A549 (cell line): ENCODE results near the gene MAFG. TPM values are rescaled to one million over a fixed set of nuclear protein-coding genes. Genes with fewer than 3 reads are reported as not detected.

ENCODE experiments used
- ATAC-seq, 2 experiments: fragments of 200-7000 bp in 1 of 2; fragments of >200 bp in 1 of 2; cut with Nextera tagmentation in 1 of 2; cut with Tn5 transposase in 1 of 2; 3 replicates each; pipeline versions ENCODE4 v1.8.0 to v1.9.1; 2018 to 2020; ENCODE audit warnings: mild to moderate bottlenecking in 1 of 2, moderate library complexity in 1 of 2
- CTCF ChIA-PET: fragments of 300-600 bp; sonication (Branson Sonifier 250); formaldehyde crosslinking; extraction: SDS; loops from one replicate; lab custom pipeline; 2021; ENCODE audit warnings: antibody characterized with exemption, inconsistent platforms; lab: Yijun Ruan, JAX
- POLR2A ChIA-PET: fragments of 350-600 bp; formaldehyde crosslinking; extraction: SDS; loops from one replicate; lab custom pipeline; 2021; ENCODE audit warnings: antibody characterized with exemption, inconsistent platforms; lab: Yijun Ruan, JAX
- DNase-seq, 2 experiments: peaks; one replicate each; pipeline versions ENCODE4 v3.0.0 to v3.0.0-alpha.2; 2011 to 2016; ENCODE audit warnings: low read depth in 1 of 2, low spot score in 1 of 2
- FAIRE-seq: peaks from 2 replicates; lab custom pipeline; 2011; peaks lifted over from hg19 to GRCh38; lab: Jason Lieb, UNC
- H3K27ac ChIP-seq, 2 experiments: fragments of >200 bp; sonication (Bioruptor Twin); formaldehyde crosslinking; 3 replicates each; pipeline ENCODE4 v1.5.1; 2016 to 2017
- H3K4me1 ChIP-seq: fragments of >200 bp; sonication (Bioruptor Twin); formaldehyde crosslinking; 3 replicates; pipeline ENCODE4 v1.6.1; 2016
- H3K4me2 ChIP-seq: fragments of >200 bp; sonication (Bioruptor Twin); formaldehyde crosslinking; 3 replicates; pipeline ENCODE4 v1.6.1; 2016
- H3K4me3 ChIP-seq: fragments of >200 bp; sonication (Bioruptor Twin); formaldehyde crosslinking; 3 replicates; pipeline ENCODE4 v1.5.1; 2016
- H3K9me3 ChIP-seq: fragments of >200 bp; sonication (Bioruptor Twin); formaldehyde crosslinking; 3 replicates; pipeline ENCODE4 v1.6.1; 2016
- BHLHE40 ChIP-seq: IDR thresholded peaks from 2 replicates; pipeline ENCODE4 v1.6.1; 2012; ENCODE audit warnings: low read depth, low read length, inconsistent platforms
- CHD4 ChIP-seq: fragments of 200-600 bp; sonication (generic); IDR thresholded peaks from 2 replicates; pipeline ENCODE4 v1.6.1; 2016; ENCODE audit warnings: antibody characterized with exemption, mild to moderate bottlenecking, borderline replicate concordance
- HEYL ChIP-seq: fragments of 250-450 bp; sonication (Bioruptor Pico); IDR thresholded peaks from 2 replicates; pipeline ENCODE4 v1.8.0; 2021; ENCODE audit warnings: mild to moderate bottlenecking, moderate library complexity
- JUN ChIP-seq, 2 experiments: fragments of >200 bp; sonication (Bioruptor Twin); formaldehyde crosslinking; IDR thresholded peaks; 2 replicates in 1 of 2; 3 replicates in 1 of 2; pipeline ENCODE4 v1.6.1; 2016 to 2017
- KDM1A ChIP-seq: fragments of 200-600 bp; sonication (generic); IDR thresholded peaks from 2 replicates; pipeline ENCODE4 v1.6.1; 2016; ENCODE audit warnings: low read depth, mild to moderate bottlenecking
- KDM5A ChIP-seq: fragments of 200-600 bp; sonication (generic); IDR thresholded peaks from 2 replicates; pipeline ENCODE4 v1.6.1; 2016; ENCODE audit warnings: antibody characterized with exemption, mild to moderate bottlenecking
- PBX3 ChIP-seq: IDR thresholded peaks from 2 replicates; pipeline ENCODE4 v1.6.1; 2012
- PHF8 ChIP-seq: fragments of 200-600 bp; sonication (generic); IDR thresholded peaks from 2 replicates; pipeline ENCODE4 v1.6.1; 2016; ENCODE audit warnings: low read depth, mild to moderate bottlenecking, antibody characterized with exemption, moderate library complexity, borderline replicate concordance
- RARB ChIP-seq: fragments of 250-450 bp; sonication (Bioruptor Pico); IDR thresholded peaks from 2 replicates; pipeline ENCODE4 v1.8.0; 2021; ENCODE audit warnings: mild to moderate bottlenecking, moderate library complexity
- SREBF2 ChIP-seq: fragments of 450-650 bp; IDR thresholded peaks from 2 replicates; pipeline ENCODE4 v1.6.1; 2014; ENCODE audit warnings: mild to moderate bottlenecking, moderate library complexity
- ZNF302 ChIP-seq: fragments of 250-450 bp; sonication (Bioruptor Pico); IDR thresholded peaks from 2 replicates; pipeline ENCODE4 v1.9.0; 2021; ENCODE audit warnings: inconsistent platforms, mild to moderate bottlenecking, moderate library complexity
- WGBS: methylation state at CpG from one replicate; pipeline ENCODE4 v1.1.6; 2017; ENCODE audit errors: missing lambda C conversion rate; 5-methylcytosine and 5-hydroxymethylcytosine counted together
- polyA plus RNA-seq, 4 experiments: library from polyadenylated mRNA; depleted of rRNA in 3 of 4; stranded (reverse); fragments of >200 nt; fragmentation: RNase III in 1 of 4; extraction: RNeasy Plus Mini Kit Qiagen cat#74134 plus additional on column Dnase treatment in 1 of 4; gene quantifications; 2 replicates in 3 of 4; 3 replicates in 1 of 4; pipeline ENCODE4 v1.2.3, GENCODE V29; 2011 to 2017
- TF ChIP-seq, protein P1 (sequence below): fragments of 200-600 bp; sonication (generic); IDR thresholded peaks from 2 replicates; pipeline ENCODE4 v1.6.1; 2016; ENCODE audit warnings: antibody characterized with exemption, mild to moderate bottlenecking, moderate library complexity

The MAFG gene
- polyA plus RNA-seq, 2 of the 4 experiments (the other 2 are of a cell fraction): 47.9 to 57.9 TPM

GRCh38 chr17:81901167-81902022 lies 26.1 kb downstream of the MAFG start:
- DNase-seq: no peak
- H3K4me1 ChIP-seq: peaks cover 34% of the 10 kb centered on the region
- H3K27ac ChIP-seq: no peak overlapping the region
- 96% methylated on average over 21 of the region's 21 CpGs for WGBS
- TF ChIP-seq PBX3: peak; percentile 20; the same call in 1 of the 2 replicates
- TF ChIP-seq, protein P1, sequence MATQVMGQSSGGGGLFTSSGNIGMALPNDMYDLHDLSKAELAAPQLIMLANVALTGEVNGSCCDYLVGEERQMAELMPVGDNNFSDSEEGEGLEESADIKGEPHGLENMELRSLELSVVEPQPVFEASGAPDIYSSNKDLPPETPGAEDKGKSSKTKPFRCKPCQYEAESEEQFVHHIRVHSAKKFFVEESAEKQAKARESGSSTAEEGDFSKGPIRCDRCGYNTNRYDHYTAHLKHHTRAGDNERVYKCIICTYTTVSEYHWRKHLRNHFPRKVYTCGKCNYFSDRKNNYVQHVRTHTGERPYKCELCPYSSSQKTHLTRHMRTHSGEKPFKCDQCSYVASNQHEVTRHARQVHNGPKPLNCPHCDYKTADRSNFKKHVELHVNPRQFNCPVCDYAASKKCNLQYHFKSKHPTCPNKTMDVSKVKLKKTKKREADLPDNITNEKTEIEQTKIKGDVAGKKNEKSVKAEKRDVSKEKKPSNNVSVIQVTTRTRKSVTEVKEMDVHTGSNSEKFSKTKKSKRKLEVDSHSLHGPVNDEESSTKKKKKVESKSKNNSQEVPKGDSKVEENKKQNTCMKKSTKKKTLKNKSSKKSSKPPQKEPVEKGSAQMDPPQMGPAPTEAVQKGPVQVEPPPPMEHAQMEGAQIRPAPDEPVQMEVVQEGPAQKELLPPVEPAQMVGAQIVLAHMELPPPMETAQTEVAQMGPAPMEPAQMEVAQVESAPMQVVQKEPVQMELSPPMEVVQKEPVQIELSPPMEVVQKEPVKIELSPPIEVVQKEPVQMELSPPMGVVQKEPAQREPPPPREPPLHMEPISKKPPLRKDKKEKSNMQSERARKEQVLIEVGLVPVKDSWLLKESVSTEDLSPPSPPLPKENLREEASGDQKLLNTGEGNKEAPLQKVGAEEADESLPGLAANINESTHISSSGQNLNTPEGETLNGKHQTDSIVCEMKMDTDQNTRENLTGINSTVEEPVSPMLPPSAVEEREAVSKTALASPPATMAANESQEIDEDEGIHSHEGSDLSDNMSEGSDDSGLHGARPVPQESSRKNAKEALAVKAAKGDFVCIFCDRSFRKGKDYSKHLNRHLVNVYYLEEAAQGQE: no peak
- TF ChIP-seq, all 56 proteins: peak for 1
- Histone ChIP-seq H3K9me3 (no peaks in the 10 kb centered on the region), H3K4me3 (no peak overlapping the region), H3K4me2 (no peak overlapping the region)
- CTCF ChIA-PET: interaction anchor here (0.6 to 1.3 kb wide), 5 partner anchors 26 to 787 kb away, joined by 3 to 8 read pairs (median 4); partner anchors contain the start of gene MAFG
- POLR2A ChIA-PET: no interaction called here
- no peak for FAIRE-seq
- ATAC-seq: no peak

GRCh38 chr17:81900181-81900820 lies 27.2 kb downstream of the MAFG start:
- Histone ChIP-seq H3K4me3 (no peak overlapping the region), H3K4me2 (no peak overlapping the region), H3K4me1 (peaks cover 34% of the 10 kb centered on the region), H3K9me3 (no peaks in the 10 kb centered on the region), H3K27ac (peak overlapping the region in 1 of 2 experiments; percentile 88; a peak in 1 of 6 replicates)
- WGBS: 90% methylated on average over 18 of the region's 18 CpGs
- DNase-seq: no peak
- FAIRE-seq: no peak
- ChIA-PET POLR2A (no interaction called here), CTCF (interaction anchor here (0.7 to 1.0 kb wide), 2 partner anchors 10 to 31 kb away, joined by 3 to 4 read pairs; no protein-coding TSS in a partner anchor)
- TF ChIP-seq JUN (IDR thresholded peaks at IDR 0.05) (0 out of 5 replicates have a peak, but pooled peaks of 1 of the 2 experiments have one; percentile 18), KDM5A (no peak), CHD4 (no peak)
- ATAC-seq: no peak

- Histone ChIP-seq H3K9me3 (no peaks in the 10 kb centered on the region), H3K4me1 (peaks cover 34% of the 10 kb centered on the region), H3K4me2 (peak overlapping the region; percentile 63), H3K4me3 (no peak overlapping the region), H3K27ac (peak overlapping the region; percentile 75 to 88)
- TF ChIP-seq KDM1A: no peak
- no peak for TF ChIP-seq RARB
- no peak for TF ChIP-seq PHF8
- no peak for TF ChIP-seq SREBF2
- no peak for TF ChIP-seq ZNF302
- no peak for TF ChIP-seq BHLHE40
- TF ChIP-seq HEYL: no peak
- TF ChIP-seq PBX3: no peak
- CTCF ChIA-PET: interaction anchor here (0.7 to 3.2 kb wide), 4 partner anchors 10 to 30 kb away, joined by 3 to 19 read pairs (median 4); no protein-coding TSS in a partner anchor
- ATAC-seq (no peak), DNase-seq (no peak), FAIRE-seq (no peak)
- POLR2A ChIA-PET: no interaction called here
- 91% methylated on average over 22 of the region's 22 CpGs for WGBS
Measured at GRCh38 chr17:81899514-81900166, 27.9 kb downstream of the MAFG start.
